Hepatocyte (in vitro differentiated cells): ENCODE data around the gene PARN. TPM values are rescaled to one million over a fixed set of nuclear protein-coding genes. Genes with fewer than 3 reads are reported as not detected.

Source experiments
- DNase-seq: peaks from one replicate; pipeline ENCODE4 v3.0.0-alpha.2; 2016; ENCODE audit warnings: low spot score
- H2AFZ ChIP-seq: fragments of 200-600 bp; sonication (generic); 2 replicates; pipeline ENCODE4 v1.6.0; 2016; ENCODE audit warnings: antibody characterized with exemption, mild to moderate bottlenecking
- H3K27ac ChIP-seq: fragments of 200-600 bp; sonication (generic); 2 replicates; pipeline ENCODE4 v1.5.1; 2016; ENCODE audit warnings: mild to moderate bottlenecking
- H3K27me3 ChIP-seq: fragments of 200-600 bp; sonication (generic); 2 replicates; pipeline ENCODE4 v1.6.1; 2016
- H3K36me3 ChIP-seq: fragments of 200-600 bp; sonication (generic); replicated peaks from 2 replicates; pipeline ENCODE4 v1.5.1; 2016; ENCODE audit warnings: low read depth; ENCODE audit not compliant: insufficient read depth
- H3K4me1 ChIP-seq: fragments of 200-600 bp; sonication (generic); 2 replicates; pipeline ENCODE4 v1.5.1; 2016; ENCODE audit warnings: mild to moderate bottlenecking, moderate library complexity; ENCODE audit not compliant: insufficient read depth
- H3K4me2 ChIP-seq: fragments of 200-600 bp; sonication (generic); 2 replicates; pipeline ENCODE4 v1.6.0; 2016
- H3K4me3 ChIP-seq: fragments of 200-600 bp; sonication (generic); 2 replicates; pipeline ENCODE4 v1.5.1; 2016; ENCODE audit warnings: mild to moderate bottlenecking
- H3K79me2 ChIP-seq: fragments of 200-600 bp; sonication (generic); 2 replicates; pipeline ENCODE4 v1.6.0; 2017; ENCODE audit warnings: mild to moderate bottlenecking
- H3K9me2 ChIP-seq: fragments of 200-600 bp; sonication (generic); replicated peaks from 2 replicates; pipeline ENCODE4 v1.6.0; 2017; ENCODE audit warnings: mild to moderate bottlenecking; ENCODE audit not compliant: insufficient read depth
- H3K9me3 ChIP-seq: fragments of 200-600 bp; sonication (generic); 2 replicates; pipeline ENCODE4 v1.5.1; 2016; ENCODE audit warnings: low read depth, mild to moderate bottlenecking
- H4K20me1 ChIP-seq: fragments of 200-600 bp; sonication (generic); 2 replicates; pipeline ENCODE4 v1.6.0; 2016; ENCODE audit warnings: mild to moderate bottlenecking; ENCODE audit not compliant: insufficient read depth, poor library complexity, severe bottlenecking
- EZH2 ChIP-seq: fragments of 200-600 bp; sonication (generic); IDR thresholded peaks from 2 replicates; pipeline ENCODE4 v1.6.1; 2016; ENCODE audit warnings: antibody characterized with exemption, mild to moderate bottlenecking, borderline replicate concordance
- EZH2phosphoT487 ChIP-seq: fragments of 200-600 bp; sonication (generic); IDR thresholded peaks from one replicate; pipeline ENCODE4 v1.6.1; 2018; ENCODE audit warnings: antibody characterized with exemption, mild to moderate bottlenecking, low read depth, moderate library complexity; ENCODE audit not compliant: unreplicated experiment, severe bottlenecking
- WGBS: methylation state at CpG from one replicate; pipeline ENCODE4 v1.1.6; 2016; ENCODE audit warnings: low lambda C conversion rate; ENCODE audit errors: missing lambda C conversion rate; 5-methylcytosine and 5-hydroxymethylcytosine counted together
- polyA plus RNA-seq: library from polyadenylated mRNA; unstranded; fragments of >200 nt; fragmentation: Nextera tagmentation; extraction: Ambion mirVana; gene quantifications from 2 replicates; pipeline ENCODE4 v1.2.1, GENCODE V29; 2016
- total RNA-seq: library from RNA; depleted of rRNA; stranded (reverse); fragments of >200 nt; gene quantifications from 2 replicates; pipeline ENCODE4 v1.2.3, GENCODE V29; 2014
- TF ChIP-seq, protein P1 (sequence below): fragments of 200-600 bp; sonication (generic); IDR thresholded peaks from 2 replicates; pipeline ENCODE4 v1.5.1; 2016; ENCODE audit warnings: antibody characterized with exemption, mild to moderate bottlenecking; ENCODE audit not compliant: poor library complexity

PARN gene
- total and polyA plus RNA-seq, 2 experiments from 2014 or later: 23.7 to 35.6 TPM

DNA sequence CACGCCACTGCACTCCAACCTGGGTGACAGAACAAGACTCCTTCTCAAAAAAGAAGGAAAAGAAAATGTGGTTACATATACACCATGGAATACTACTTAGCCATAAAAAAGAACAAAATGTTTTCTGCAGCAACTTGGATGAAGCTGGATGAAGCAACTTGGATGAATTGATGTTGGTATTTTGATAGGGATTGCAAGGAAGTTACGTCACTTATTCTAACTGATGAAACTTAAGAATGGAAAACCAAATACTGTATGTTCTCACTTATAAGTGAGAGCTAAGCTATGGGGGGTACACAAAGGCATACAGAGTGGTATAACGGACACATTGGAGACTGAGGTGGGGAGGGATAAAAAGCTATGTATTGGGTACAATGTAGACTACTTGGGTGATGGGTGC lies 46.6 kb upstream of the PARN start:
- H3K9me2 ChIP-seq: no peaks in the 10 kb centered on the region
- H3K27ac ChIP-seq: no peak overlapping the region
- H2AFZ ChIP-seq: no peak overlapping the region
- H3K9me3 ChIP-seq: no peaks in the 10 kb centered on the region
- H3K4me2 ChIP-seq: no peak overlapping the region
- H3K4me1 ChIP-seq: peaks cover 4% of the 10 kb centered on the region
- TF ChIP-seq, protein P1, sequence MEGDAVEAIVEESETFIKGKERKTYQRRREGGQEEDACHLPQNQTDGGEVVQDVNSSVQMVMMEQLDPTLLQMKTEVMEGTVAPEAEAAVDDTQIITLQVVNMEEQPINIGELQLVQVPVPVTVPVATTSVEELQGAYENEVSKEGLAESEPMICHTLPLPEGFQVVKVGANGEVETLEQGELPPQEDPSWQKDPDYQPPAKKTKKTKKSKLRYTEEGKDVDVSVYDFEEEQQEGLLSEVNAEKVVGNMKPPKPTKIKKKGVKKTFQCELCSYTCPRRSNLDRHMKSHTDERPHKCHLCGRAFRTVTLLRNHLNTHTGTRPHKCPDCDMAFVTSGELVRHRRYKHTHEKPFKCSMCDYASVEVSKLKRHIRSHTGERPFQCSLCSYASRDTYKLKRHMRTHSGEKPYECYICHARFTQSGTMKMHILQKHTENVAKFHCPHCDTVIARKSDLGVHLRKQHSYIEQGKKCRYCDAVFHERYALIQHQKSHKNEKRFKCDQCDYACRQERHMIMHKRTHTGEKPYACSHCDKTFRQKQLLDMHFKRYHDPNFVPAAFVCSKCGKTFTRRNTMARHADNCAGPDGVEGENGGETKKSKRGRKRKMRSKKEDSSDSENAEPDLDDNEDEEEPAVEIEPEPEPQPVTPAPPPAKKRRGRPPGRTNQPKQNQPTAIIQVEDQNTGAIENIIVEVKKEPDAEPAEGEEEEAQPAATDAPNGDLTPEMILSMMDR: no peak
- TF ChIP-seq EZH2phosphoT487: no peak
- TF ChIP-seq EZH2: no peak
- no peaks in the 10 kb centered on the region for H3K27me3 ChIP-seq
- H3K4me3 ChIP-seq: no peak overlapping the region
- no peak for DNase-seq
- WGBS: 90% methylated on average over 3 of the region's 3 CpGs
- H3K36me3 ChIP-seq: no peaks in the 10 kb centered on the region
- H4K20me1 ChIP-seq: no peaks in the 10 kb centered on the region
- no peaks in the 10 kb centered on the region for H3K79me2 ChIP-seq

- no peak overlapping the region for H3K27ac ChIP-seq
- no peak overlapping the region for H2AFZ ChIP-seq
- WGBS: 61% methylated on average over 7 of the region's 7 CpGs
- no peaks in the 10 kb centered on the region for H3K9me3 ChIP-seq
- no peaks in the 10 kb centered on the region for H3K36me3 ChIP-seq
- H3K79me2 ChIP-seq: no peaks in the 10 kb centered on the region
- H3K4me3 ChIP-seq: no peak overlapping the region
- TF ChIP-seq EZH2: no peak
- TF ChIP-seq EZH2phosphoT487: no peak
- TF ChIP-seq, protein P1: no peak
- no peaks in the 10 kb centered on the region for H4K20me1 ChIP-seq
- no peak overlapping the region for H3K4me2 ChIP-seq
- no peaks in the 10 kb centered on the region for H3K27me3 ChIP-seq
- DNase-seq: no peak
- peaks cover 4% of the 10 kb centered on the region for H3K4me1 ChIP-seq
- H3K9me2 ChIP-seq: no peaks in the 10 kb centered on the region
Observed at GRCh38 chr16:14672403-14672971, 42.4 kb upstream of the PARN start.

DNA sequence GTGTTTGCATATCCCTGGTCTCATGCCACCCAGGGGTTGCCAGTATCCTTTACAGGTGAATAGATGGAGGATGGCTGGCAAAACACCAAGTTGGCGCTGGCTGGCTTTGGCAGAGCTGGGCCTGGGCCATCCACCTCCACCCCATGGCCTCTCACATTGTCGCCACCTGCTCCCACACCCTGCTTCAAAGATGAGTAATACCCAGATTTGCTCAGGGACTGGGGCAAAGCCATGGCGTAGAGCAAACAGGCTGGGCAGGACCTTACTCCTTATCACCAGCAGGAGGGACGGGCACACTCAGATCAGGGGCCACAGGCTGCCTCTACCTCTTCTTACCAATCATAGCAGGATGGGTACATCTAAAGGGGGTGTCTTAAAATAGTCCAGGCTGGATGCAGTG lies 39.7 kb upstream of the PARN start:
- Histone ChIP-seq H3K79me2 (no peaks in the 10 kb centered on the region), H3K27ac (no peak overlapping the region)
- no peak for DNase-seq

More for the DNA sequence above, 39.7 kb upstream of the PARN start:
- Histone ChIP-seq H3K9me3 (no peaks in the 10 kb centered on the region), H3K9me2 (no peaks in the 10 kb centered on the region), H4K20me1 (no peaks in the 10 kb centered on the region), H3K4me3 (no peak overlapping the region), H3K4me1 (peaks cover 4% of the 10 kb centered on the region), H3K27me3 (no peaks in the 10 kb centered on the region), H2AFZ (no peak overlapping the region), H3K36me3 (no peaks in the 10 kb centered on the region), H3K4me2 (no peak overlapping the region)
- 96% methylated on average over 4 of the region's 4 CpGs for WGBS
- TF ChIP-seq, protein P1: no peak
- TF ChIP-seq EZH2: no peak
- no peak for TF ChIP-seq EZH2phosphoT487
